Ammon's horn (tissue), 1 donor: Measurements from ENCODE around the gene SORL1.

Experiments
- DNase-seq: peaks from one replicate; pipeline ENCODE4 v3.0.0-alpha.2; 2016; ENCODE audit warnings: low spot score

SORL1 gene

GRCh38 chr11:121429556-121429955 lies 22.6 kb upstream of the SORL1 start:
- DNase-seq: no peak

GRCh38 chr11:121431820-121432526 lies 20.1 kb upstream of the SORL1 start:
- DNase-seq: no peak

DNA sequence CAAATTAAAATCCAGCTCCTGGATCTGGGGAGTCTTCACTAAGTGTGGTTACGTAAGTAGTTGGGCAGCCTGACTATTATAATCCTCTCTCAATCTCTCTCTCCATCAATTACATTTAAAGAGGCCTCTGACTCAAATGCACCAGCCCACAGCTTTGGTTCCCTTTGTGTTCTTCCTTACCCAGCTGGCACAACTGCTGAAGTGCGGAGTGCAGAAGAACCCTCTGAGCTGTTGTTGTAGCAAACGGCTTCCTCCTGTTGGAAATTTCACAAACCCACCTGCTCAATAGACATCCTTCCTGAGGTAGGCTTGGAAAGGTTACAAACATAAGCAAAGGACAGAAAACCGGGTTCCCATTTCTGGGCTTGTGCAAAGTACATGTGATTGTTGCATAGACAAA lies 17.0 kb upstream of the SORL1 start:
- no peak for DNase-seq

- no peak for DNase-seq
These were observed 16.3 kb upstream of the SORL1 start for GRCh38 chr11:121435551-121436511.

- DNase-seq: no peak
These were observed 15.0 kb upstream of the SORL1 start for GRCh38 chr11:121437018-121437685.

GRCh38 chr11:121437686-121438078 lies 14.4 kb upstream of the SORL1 start:
- DNase-seq: no peak

- DNase-seq: no peak
These were observed 12.8 kb upstream of the SORL1 start for GRCh38 chr11:121439337-121439736.

GRCh38 chr11:121439759-121440158 lies 12.4 kb upstream of the SORL1 start:
- no peak for DNase-seq

GRCh38 chr11:121441521-121441920 lies 10.6 kb upstream of the SORL1 start:
- no peak for DNase-seq

- no peak for DNase-seq
These were observed 8.3 kb upstream of the SORL1 start for GRCh38 chr11:121443688-121444275.

DNA sequence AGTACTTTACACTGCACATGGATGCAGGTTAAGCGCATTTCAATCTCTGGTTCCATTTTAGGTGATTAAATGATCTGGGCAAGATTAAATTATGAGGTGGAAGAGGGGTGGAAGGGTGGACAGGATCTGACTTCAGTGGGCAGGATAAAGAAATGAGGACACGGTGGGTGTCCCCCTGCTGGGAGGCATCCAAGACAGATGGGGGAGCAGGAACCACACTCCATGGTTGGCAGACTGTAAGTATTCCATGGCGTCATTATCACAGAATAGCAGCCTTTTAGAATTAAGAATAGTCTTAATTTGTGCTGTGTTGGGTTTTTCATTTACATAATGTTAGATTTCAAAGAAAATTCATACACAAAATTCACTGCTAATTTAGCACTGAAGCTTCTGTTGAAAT lies 7.6 kb upstream of the SORL1 start:
- DNase-seq: no peak

- DNase-seq: no peak
These were observed 6.9 kb upstream of the SORL1 start for GRCh38 chr11:121445071-121445768.

- DNase-seq: no peak
These were observed 5.4 kb upstream of the SORL1 start for GRCh38 chr11:121446752-121447156.

DNA sequence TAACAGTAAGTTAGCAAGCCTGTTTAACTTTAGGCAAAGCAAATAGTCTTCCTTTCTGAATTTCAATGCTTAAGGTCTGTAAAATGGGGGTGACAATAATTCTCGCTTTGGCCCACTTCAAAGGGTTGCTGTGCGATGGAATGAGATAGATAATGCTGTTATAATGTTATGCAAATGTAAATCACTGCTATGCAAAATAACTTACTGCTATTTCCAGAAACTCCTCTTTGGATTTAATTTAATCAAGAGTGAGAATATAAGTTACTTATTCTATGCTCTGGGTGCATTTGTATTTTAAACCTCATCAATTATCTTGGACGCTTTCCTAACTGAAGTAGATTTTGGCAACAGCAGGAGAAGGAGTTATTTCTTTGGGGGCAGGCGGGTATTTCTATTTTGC lies 4.1 kb upstream of the SORL1 start:
- no peak for DNase-seq

- no peak for DNase-seq
These were observed 3.6 kb upstream of the SORL1 start for GRCh38 chr11:121448431-121448941.

DNA sequence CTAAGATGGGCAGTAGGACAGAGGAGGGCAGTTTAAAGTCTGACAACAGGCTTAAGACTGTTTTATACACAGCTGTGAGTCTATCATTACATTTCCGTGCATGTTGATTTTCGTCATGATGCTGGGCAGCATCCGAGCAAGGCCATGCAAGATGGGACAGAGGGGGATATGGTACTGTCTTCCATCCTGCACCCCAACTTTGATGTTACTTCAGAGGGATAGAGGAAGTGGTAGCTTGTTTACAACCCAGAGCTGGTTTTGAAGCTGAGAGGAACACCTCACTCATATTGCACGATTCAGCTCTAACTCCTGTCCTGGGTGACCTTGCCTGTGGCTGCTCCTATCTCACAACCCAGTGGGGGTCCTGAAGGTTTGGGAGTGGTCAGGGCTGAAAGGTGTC lies 3.0 kb upstream of the SORL1 start:
- no peak for DNase-seq

- DNase-seq: no peak
These were observed 2.5 kb upstream of the SORL1 start for GRCh38 chr11:121449626-121450025.

- no peak for DNase-seq
These were observed 1.7 kb upstream of the SORL1 start for GRCh38 chr11:121450401-121450800.

DNA sequence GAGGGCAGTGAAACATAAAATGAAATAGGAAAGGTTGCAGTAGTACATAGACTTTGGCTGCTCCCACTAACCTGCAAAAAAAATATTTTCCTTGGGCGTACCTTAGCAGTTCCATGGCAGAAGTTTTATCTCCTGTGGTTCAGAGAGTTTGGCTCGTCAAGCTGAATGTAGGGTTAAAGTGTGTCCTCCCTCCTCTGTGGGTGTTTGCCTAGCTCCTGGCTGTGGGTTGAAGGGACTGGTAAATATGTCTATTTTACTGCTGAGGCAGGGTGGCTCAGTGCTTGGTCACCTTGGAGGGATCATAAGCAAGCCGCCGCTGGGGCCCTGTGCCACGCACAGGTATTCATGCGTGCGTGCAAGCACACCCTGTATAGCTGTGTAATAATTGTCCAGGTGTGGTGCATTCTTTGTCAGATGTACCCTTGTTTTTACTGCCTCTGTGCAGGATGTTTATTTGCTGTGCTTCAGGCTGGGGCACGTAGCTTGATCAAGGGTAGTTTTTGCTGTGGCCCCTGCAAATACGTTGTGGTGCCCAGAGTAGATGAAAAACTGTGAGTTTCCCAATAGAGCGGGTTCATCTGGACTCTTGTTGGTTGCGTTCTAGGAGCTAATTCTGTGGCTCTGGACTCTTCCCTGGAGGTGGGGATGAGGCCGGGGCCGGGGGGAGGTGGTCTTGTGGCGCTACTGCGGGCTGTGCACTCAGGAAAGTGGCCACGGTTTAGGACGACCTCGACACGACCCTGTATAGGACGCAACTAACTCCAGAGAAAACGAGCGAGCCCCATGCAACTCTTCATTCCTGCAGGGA lies 732 bp upstream of the SORL1 start:
- DNase-seq: no peak

- DNase-seq: peak; percentile 27
These were observed 566 bp downstream of the SORL1 start, which contains the start of gene SORL1-AS1 for GRCh38 chr11:121452609-121453150. Gene SORL1-AS1, minus strand, starts transcription at chr11:121452967.
